GM21737 (cell line): ENCODE results near the gene TIMM29.

Experiments
- ATAC-seq: cut with Tn5 transposase; IDR thresholded peaks from one replicate; pipeline ENCODE4 v1.9.1; 2021; ENCODE audit warnings: mild to moderate bottlenecking, moderate library complexity; ENCODE audit not compliant: unreplicated experiment

Gene TIMM29

DNA sequence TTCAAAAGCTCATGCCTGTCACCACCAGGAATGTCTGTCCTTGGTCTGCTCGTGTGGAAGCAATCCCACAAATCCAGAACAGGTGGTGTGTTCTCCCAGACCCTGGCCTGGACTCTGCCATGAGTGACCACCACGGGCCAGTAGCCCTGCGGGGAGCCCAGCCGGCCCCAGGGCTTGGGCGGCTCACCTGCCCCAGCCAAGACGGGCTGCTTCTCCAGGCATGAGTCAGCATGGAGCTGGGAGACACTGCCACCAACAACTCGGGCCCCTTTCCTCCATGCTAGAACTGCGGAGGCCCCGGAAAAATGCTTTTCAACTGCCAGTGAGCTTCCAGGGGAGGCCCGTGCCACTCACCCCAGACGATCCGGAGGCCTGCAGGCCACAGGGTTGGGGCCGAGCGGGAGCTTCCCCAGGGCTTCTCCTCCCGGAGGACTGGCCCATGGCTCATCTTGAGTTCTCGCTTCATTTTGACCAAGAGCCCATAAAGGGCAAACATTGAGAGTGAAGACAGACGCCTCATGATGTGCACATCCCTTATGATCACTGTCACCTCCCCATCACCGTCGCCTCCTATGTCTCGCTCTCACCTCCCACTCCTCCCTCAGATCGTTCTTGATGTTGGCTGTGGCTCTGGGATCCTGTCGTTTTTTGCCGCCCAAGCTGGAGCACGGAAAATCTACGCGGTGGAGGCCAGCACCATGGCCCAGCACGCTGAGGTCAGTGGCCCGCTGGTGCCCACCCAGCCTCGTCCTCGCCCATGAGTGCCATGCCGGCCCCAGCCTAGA lies 16.8 kb upstream of the TIMM29 start:
- no peak for ATAC-seq

DNA sequence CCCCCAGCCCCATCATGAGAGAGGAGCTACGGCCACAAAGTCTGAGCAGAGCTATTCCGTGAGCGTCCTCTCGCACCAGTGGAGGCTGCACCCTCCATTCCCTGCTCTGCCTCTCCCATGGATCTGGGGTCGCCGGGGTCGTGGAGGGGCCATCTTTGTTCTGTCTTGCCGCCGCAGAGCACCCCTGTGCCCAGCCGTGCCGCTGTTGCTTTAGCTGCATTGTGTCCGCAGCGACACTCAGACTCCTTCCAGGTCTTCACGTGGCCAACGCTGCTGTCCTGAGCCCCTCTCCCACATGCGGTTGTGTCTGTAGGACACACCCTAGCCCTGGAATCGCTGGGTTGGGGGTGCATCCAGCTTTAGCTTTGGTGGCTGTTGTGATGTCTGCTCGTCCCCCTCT lies 16.0 kb upstream of the TIMM29 start:
- no peak for ATAC-seq

DNA sequence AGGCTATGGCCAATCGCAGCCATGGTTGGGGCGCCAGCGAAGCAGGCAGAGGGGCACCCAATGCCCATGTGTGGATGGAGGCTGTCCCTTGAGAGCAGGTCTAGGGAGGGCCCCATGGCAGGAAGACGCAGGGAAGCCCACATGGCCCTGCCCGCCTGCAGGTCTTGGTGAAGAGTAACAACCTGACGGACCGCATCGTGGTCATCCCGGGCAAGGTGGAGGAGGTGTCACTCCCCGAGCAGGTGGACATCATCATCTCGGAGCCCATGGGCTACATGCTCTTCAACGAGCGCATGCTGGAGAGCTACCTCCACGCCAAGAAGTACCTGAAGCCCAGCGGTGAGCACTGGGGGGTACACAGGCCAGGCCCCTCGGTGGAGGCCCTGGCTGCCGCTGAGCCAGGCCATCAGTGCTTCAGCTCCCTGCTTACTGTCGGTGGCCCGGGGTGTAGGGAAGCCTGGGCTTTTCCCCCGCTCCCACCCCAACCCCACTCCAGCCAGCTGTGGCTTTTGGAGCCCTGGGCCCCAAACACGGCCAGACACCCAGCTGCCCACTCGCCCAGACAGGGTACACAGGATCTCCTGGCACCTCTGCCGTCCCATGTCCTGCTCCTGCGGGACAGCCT lies 14.8 kb upstream of the TIMM29 start:
- no peak for ATAC-seq

DNA sequence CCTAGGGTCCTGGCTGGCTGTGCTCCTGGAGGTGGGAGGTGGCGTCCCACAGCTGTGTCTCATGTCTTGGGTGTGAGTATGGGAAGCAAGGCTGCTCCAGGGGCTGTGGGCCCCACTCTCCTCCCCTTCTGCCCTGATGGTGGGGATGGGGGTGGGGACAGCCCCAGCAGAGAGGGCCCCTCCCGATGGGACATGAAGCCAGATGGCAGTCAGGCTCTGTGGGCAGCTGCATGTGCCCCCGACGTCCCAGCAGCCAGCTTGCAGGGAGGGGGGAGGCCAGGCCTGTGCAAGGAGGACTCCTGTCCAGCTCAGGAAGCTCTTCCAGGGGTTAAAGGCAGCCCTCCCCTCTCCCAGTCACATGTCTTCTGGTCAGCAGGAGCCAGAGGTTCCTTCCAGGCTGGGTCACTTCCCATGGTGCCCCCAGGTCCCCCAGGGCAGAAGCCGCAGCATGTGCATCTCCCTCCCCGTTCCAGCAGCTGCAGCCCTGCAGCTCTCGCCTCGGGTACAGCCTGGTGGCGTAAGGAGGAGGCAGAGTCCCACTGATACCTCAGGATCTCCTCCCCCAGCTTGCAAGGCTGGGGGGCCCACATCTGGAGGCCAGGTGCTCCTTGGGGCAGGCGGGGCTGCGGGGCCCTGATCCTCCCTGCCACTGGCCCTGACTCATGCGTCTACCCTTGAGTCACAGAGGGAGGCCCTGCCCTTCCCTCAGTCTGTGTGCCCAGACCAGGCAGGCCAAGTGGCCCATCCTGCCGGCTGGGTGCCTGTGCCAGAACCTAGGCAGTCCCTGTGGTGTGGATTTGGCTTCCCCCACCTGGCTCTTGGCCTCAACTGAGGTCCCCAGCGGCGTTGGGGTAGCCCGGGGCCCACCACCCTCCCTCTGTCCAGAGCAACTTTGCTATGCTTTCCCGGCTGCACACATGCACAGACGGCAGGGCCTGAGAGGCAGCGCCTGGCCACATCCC lies 13.2 kb upstream of the TIMM29 start:
- ATAC-seq, result no peak

DNA sequence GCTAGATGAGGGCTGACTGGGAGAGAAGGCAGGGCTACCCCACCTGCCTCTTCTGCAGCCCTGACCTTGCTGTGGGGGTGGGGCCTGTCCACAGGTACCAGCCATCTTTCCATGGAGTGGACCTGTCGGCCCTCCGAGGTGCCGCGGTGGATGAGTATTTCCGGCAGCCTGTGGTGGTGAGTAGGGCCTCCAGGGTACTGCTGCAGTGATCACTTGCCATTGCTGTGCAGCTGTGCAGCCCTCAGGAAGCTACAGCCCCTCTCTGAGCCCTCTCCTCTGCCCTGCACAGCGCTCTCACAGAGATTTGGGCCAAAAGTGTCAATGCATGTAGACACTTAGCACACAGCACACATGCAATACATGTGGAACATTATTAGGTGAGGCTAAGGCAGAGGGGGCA lies 12.0 kb upstream of the TIMM29 start:
- no peak for ATAC-seq

DNA sequence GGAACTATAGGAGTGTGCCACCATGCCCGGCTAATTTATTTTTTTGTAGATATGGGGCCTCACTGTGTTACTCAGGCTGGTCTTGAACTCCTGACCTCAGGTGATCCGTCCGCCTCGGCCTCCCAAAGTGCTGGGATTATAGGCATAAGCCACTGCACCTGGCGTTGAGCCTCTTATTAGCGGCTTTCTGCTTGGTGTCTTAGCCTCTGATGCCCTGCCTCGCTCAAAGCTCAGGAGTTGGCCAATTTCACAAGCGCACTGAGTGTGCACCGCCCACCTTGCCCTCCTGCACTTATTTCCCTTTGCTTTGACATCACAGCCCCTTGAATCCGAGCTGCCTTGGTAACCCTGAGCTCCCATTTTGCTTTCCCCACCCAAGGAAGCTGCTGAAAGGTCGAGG lies 10.3 kb upstream of the TIMM29 start:
- ATAC-seq, result no peak

DNA sequence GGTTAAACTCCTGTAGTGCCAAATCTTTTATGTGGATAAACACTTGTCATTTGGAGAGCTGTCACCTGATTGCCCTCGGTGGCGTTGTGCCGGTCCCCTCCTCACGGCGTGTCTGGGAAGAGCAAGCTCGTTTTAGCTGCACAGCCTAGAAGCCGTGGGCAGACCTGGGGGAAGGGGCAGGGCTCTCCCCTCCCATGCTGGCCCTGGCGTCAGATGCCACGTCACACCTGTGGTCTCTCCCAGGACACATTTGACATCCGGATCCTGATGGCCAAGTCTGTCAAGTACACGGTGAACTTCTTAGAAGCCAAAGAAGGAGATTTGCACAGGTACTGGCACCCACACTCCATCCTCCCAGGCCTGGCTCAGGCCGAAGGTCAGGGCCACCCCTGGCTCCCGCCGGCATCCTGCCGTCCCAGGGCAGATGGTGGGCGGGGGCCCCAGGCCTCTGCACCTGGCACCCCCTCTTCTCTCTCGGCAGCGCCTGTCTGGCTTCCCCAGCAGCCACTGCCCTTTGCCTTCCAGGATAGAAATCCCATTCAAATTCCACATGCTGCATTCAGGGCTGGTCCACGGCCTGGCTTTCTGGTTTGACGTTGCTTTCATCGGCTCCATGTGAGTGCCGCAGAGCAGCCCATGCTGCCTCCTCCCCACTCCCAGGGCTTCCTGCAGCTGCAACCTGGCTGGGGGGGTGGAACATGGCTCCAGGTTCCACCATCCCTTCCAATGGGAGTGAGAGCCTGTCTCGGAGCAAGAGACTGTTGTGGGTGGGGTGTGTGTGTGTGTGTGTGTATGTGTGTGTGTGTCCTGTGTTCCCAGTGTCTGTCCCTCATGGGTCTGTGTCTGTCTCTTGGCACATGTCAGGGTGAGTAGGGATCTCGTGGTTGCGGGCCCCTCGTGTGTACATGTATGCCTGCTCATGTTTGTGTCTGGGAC lies 9.0 kb upstream of the TIMM29 start:
- ATAC-seq, result no peak

DNA sequence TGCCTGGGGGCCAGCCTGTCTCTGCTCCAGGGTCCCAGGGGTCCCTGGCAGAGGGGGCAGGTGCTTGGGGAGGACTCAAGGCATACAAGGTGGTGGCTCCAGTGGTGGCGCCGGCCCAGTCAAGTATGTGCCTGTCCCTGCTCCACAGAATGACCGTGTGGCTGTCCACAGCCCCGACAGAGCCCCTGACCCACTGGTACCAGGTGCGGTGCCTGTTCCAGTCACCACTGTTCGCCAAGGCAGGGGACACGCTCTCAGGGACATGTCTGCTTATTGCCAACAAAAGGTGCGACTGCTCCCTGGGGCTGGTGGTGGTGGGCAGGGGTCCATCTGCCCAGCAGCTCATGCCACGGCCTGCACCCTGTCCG lies 8.3 kb upstream of the TIMM29 start:
- no peak for ATAC-seq

DNA sequence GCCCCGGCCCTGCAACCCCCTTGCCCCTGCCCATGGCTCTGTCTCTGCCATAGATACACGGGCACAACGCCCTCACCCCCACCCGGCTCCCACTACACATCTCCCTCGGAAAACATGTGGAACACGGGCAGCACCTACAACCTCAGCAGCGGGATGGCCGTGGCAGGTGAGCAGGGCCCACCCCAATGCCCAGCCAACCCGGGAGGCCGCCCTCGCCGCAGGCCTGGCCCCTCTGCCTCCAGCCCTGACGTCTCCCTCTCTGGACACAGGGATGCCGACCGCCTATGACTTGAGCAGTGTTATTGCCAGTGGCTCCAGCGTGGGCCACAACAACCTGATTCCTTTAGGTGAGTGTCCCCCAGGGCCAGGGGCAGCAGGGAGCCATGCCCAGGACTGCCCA lies 7.8 kb upstream of the TIMM29 start:
- no peak for ATAC-seq

DNA sequence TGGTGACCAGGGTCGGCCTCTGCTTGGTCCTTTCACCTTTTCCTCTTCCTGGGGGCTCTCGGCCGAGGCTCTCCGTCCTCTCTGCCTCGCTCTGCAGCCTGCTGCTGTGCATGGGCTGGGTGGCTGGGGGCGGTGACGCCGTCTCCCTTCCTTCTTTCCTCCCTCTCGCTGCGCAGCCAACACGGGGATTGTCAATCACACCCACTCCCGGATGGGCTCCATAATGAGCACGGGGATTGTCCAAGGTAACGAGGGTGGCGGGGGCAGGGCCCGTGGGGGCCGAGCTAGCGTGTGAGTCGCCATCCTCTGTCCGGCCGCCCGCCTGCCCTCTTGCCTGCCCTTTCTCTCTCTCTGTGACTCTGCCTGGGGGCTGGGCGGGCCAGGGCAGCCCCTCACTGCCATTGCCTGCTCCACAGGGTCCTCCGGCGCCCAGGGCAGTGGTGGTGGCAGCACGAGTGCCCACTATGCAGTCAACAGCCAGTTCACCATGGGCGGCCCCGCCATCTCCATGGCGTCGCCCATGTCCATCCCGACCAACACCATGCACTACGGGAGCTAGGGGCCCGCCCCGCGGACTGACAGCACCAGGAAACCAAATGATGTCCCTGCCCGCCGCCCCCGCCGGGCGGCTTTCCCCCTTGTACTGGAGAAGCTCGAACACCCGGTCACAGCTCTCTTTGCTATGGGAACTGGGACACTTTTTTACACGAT lies 7.3 kb upstream of the TIMM29 start:
- no peak for ATAC-seq

DNA sequence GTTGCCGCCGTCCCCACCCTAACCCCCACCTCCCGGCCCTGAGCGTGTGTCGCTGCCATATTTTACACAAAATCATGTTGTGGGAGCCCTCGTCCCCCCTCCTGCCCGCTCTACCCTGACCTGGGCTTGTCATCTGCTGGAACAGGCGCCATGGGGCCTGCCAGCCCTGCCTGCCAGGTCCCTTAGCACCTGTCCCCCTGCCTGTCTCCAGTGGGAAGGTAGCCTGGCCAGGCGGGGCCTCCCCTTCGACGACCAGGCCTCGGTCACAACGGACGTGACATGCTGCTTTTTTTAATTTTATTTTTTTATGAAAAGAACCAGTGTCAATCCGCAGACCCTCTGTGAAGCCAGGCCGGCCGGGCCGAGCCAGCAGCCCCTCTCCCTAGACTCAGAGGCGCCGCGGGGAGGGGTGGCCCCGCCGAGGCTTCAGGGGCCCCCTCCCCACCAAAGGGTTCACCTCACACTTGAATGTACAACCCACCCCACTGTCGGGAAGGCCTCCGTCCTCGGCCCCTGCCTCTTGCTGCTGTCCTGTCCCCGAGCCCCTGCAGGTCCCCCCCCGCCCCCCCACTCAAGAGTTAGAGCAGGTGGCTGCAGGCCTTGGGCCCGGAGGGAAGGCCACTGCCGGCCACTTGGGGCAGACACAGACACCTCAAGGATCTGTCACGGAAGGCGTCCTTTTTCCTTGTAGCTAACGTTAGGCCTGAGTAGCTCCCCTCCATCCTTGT lies 6.5 kb upstream of the TIMM29 start:
- ATAC-seq, result no peak

DNA sequence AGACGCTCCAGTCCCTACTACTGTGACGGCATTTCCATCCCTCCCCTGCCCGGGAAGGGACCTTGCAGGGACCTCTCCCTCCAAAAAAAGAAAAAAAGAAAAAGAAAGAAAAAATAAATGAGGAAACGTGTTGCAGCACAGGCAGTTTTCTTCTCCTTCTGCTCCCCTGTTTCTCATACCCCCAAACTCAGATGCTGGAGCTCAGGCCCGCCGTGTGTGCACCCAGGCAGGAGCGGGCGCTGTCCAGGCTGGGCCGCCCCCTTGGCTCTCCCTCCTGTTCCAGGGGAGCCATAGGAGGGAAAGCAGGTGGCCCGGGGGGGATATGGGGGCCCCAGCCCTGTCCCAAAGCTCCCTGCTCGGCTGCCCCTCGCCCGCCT lies 6.0 kb upstream of the TIMM29 start:
- ATAC-seq, result no peak

DNA sequence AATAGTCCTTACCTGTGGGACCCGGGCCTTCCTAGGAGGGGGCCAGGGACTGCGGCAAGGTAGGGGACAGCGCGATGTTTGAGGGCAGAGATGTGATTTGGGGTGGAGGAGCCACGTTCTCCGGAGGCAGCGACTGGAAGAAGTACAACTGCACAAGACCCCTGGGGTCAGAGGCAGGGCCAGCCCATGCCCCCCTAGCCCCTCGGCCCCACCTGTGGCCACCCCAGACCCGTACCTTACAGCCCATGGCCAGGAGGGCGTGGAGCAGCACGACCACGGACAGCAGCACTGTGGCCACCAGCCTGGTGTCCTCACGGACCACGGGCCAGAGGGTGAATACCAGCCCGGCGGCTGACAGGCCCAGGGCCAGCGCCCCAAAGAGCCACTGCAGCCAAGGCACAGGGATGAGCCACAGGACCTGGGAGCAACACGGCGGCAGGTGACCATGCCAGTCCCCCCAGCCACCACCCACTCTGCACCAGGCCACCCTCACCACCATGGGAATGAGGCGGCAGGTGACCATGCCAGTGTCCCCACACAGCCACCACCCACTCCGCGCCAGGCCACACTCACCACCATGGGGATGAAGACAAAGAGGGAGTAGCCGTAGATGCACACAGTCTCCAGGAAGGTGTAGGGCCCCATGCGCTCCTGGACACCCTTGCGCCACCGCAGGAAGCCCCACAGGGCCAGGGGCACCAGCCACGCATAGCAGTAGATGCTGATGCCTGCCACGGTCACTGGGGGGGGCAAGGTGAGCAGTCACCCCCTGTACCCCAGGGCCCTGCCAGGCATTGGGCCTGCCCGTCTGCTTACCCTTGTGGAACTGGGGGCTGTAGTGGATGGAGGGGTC lies 5.1 kb upstream of the TIMM29 start:
- ATAC-seq, result no peak

DNA sequence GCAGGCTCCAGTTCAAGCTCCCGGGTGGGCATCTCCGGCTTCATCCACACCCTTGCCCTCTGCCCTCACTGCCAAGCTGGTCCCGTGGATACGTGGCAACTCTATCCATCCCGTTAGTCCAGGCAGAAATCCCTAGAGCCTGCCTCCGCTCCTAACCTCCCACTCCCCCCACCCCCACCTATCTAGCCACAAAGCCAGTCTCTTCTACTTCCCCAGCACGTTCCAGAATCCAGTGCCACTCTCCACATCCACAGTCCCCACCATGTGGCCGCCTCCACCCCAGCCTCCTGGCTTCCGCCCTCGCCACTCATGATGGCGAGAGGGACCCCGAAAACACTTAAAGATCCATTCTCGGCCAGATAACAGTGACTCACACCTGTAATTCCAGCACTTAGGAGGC lies 4.0 kb upstream of the TIMM29 start:
- no peak for ATAC-seq

DNA sequence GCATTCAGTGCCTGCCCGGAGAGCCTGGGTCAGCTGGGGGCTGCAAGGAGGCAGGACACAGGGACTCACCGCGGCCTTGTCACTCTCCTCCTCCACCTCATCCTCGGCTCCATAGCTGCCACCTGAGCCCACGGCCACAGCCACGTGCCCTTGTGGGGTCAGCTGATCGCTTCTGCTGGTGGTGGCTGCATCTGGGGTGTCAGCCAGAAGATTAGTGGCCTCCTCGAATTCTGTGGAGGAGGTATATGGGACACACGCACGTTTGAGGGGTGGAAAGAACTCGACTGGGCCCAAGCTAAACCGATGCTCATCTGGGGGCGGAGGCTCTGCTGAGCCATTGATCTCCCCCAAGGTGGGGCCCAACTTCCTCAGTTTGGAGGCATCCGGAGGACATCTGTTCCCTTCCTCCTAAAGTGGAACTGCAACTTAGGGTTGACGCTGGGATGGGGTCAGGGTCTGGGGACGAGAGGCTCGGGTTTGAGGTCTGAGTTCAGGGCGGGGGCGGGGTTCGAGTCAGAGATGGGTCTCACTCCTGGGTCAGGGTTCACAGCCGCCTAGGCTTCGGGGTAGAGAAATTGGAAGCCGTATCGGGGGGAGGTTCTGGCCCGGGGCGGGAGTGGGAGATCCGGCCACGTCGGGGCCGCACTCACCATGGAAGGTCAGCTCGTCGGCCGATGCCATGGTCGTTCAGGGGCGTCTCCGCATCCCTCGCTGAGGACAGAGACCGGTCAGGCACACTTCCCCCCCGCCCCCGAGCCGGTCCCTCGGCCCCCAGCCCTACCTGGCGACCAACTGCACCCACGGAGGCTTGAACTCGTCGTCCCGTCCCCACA lies 665 bp upstream of the TIMM29 start:
- ATAC-seq, result no peak

DNA sequence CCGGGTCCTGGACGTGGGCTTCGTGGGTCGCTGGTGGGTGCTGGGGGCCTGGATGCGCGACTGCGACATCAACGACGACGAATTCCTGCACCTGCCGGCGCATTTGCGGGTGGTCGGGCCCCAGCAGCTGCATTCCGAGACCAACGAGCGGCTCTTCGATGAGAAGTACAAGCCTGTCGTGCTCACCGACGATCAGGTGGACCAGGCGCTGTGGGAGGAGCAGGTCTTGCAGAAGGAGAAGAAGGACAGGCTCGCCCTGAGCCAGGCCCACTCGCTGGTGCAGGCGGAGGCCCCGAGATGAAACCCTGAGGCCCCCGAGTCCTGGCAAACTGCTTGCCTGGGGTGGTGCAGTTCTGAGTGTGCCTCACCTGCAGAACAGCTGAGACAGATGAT lies 787 bp downstream of the TIMM29 start:
- ATAC-seq, result no peak

DNA sequence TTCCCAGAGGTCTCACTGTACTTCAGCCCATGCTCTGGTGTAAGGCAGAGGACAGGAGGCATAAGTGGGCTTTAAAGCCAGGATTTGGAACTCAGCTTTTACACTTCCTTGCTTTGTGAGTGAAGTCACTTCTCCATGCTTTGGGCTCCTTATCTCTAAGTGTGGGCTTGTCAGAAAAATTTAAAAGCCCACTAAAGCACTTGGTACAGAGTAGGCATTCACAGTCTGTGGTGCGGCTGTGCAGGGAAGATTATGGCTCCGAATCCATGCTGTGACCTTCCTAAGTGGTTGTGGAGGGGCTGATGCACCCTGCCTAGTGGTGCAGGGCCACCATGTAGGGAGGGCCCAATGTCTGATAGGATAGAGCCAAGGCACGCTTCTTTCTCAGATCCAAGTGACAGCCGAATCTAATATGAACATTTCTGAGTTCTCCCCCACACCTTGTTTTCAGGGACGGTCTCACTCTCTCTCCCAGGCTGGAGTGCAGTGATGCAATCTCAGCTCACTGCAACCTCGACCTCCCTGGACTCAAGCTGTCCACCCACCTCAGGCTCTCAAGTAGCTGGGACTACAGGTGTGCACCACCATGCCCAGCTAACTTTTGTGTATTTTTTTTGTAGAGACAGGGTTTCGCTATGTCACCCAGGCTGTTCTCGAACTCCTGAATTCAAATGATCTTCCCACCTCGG lies 6.9 kb downstream of the TIMM29 start:
- no peak for ATAC-seq
